Activated CD8-positive, alpha-beta memory T cell treated with anti-CD3 and anti-CD28 coated beads for 48 hours (primary cell): Measurements from ENCODE around the gene DYNC2I2.

ENCODE experiments used
- DNase-seq, 3 experiments: peaks; one replicate each; pipeline ENCODE4 v3.0.0-alpha.2; 2020; ENCODE audit warnings: low read depth in 2 of 3, low spot score in 2 of 3

Gene DYNC2I2

GRCh38 chr9:128636556-128637530 lies 19.8 kb downstream of the DYNC2I2 start:
- DNase-seq: no peak

GRCh38 chr9:128636024-128636390 lies 20.6 kb downstream of the DYNC2I2 start:
- no peak for DNase-seq

- no peak for DNase-seq
Observed at GRCh38 chr9:128635266-128636023, 21.2 kb downstream of the DYNC2I2 start.

GRCh38 chr9:128634651-128635262 lies 21.9 kb downstream of the DYNC2I2 start:
- no peak for DNase-seq

DNA sequence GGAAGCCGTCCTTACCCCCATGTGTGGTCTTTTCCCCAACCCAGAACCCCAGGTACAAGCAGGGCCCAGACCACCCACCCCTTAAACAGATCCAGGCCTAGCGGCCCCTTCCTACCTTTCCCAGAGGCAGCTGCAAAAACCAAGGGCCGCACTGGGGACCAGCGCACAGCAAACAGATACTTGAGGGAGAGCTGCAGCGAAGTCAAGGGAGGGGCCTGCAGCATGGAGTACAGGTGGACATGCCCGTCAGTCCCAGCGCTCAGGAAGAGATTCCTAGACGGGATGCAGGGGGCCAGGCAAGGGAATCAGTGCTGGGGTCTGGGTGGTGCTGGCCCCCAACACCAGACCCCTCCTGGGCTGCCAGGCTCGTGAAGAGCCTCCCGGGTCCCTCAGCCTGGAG lies 22.5 kb downstream of the DYNC2I2 start:
- no peak for DNase-seq

GRCh38 chr9:128633601-128634000 lies 23.0 kb downstream of the DYNC2I2 start:
- no peak for DNase-seq

GRCh38 chr9:128633057-128633456 lies 23.6 kb downstream of the DYNC2I2 start:
- no peak for DNase-seq

DNA sequence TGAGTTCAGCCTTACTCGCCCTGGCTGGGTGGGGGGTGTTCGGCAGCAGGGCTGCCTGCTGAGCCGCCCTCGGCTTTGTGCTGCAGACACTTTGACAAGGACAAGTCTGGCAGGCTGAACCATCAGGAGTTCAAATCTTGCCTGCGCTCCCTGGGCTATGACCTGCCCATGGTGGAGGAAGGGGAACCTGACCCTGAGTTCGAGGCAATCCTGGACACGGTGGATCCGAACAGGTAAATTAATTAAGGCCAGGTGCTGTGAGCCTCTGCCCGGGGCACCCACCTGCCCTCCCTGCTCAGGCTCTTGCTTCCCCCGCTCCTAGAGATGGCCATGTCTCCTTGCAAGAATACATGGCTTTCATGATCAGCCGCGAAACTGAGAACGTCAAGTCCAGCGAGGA lies 24.2 kb downstream of the DYNC2I2 start:
- no peak for DNase-seq

- no peak for DNase-seq
Observed at GRCh38 chr9:128632066-128632465, 24.6 kb downstream of the DYNC2I2 start.

DNA sequence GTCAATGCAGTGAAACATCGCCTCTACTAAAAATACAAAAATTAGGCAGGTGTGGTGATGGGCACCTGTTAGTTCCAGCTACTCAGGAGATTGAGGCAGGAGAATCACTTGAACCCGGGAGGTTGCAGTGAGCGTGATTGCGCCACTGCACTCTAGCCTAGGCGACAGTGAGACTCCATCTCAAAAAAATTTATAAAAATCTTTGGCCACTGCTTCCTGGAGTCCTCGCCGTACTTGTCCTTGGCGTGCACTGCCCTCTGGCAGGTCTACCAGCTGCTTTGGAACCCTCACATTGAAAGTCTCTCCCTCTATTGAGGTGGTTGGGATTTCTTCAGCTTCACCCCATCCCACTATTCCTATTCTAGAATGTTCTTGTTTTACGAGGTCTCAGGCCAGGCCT lies 25.0 kb downstream of the DYNC2I2 start:
- no peak for DNase-seq

DNA sequence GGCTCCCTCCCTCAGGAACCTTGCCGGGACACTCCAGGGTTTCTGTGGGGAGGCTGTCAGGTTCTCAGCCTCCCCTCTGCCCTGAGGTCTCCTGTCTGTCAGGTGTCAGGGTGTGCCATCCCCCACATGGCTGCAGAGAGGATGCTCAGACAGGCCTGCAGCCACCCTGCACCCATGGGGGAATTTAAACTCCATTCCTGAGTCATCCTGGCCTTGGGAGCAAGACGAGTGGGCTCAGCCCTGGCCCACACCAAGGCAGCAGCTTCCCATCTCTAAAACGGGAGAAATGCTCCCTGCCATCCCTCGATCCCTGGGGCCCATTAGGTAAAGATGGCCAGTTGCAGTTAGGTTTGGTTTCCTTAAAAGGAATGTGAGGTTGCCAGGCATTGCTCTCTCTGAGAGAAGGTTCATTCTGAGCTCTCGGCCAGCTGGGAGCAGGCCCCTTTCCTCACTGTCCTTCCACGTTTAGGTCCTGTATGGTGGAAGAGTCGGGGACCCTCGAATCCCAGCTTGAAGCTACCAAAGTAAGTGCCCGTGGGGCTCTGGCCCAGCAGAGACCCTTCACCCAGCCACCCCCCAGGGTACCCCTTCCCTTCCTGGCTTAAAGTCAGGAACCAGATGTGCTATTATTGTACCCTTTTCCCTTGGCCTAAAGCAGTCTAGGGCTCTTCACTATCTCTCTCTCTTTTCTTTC lies 26.6 kb downstream of the DYNC2I2 start:
- no peak for DNase-seq

DNA sequence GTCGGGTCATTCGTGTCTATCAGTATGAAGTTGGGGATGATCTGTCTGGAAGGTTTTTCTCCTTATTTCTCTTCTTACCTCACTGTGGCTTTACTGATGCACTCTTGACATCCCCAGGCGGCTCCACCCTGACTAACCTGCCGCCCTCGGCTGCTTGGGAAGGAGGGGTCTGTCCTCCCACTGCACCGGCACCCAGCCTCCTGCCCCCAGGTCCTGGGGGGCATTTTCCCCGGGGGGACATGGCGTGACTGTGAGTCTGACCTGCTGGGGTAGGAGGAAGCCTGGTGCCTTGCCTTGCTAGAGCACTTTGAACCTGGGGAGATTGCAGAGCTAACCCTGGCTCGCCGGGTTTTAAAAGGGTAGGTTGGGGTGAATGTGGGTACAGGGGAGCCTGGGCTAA lies 27.5 kb downstream of the DYNC2I2 start:
- no peak for DNase-seq

- DNase-seq: no peak
Observed at GRCh38 chr9:128628471-128629048, 28.1 kb downstream of the DYNC2I2 start.

- DNase-seq: no peak
Observed at GRCh38 chr9:128627906-128628305, 28.7 kb downstream of the DYNC2I2 start.

- DNase-seq: no peak
Observed at GRCh38 chr9:128627127-128627715, 29.4 kb downstream of the DYNC2I2 start.

DNA sequence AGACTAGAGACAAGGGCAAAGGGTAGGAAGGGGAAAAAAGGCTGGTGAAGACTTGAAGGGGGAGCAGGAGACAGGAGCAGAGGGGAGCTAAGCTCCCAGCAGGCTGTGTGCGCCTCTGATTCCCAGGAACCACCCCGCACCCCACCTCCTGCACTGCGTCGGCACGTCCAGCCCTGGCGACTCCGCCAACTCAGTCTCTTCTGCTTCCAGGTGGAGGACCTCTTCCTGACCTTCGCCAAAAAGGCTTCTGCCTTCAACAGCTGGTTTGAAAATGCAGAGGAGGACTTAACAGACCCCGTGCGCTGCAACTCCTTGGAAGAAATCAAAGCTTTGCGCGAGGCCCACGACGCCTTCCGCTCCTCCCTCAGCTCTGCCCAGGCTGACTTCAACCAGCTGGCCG lies 30.5 kb downstream of the DYNC2I2 start:
- DNase-seq: no peak

DNA sequence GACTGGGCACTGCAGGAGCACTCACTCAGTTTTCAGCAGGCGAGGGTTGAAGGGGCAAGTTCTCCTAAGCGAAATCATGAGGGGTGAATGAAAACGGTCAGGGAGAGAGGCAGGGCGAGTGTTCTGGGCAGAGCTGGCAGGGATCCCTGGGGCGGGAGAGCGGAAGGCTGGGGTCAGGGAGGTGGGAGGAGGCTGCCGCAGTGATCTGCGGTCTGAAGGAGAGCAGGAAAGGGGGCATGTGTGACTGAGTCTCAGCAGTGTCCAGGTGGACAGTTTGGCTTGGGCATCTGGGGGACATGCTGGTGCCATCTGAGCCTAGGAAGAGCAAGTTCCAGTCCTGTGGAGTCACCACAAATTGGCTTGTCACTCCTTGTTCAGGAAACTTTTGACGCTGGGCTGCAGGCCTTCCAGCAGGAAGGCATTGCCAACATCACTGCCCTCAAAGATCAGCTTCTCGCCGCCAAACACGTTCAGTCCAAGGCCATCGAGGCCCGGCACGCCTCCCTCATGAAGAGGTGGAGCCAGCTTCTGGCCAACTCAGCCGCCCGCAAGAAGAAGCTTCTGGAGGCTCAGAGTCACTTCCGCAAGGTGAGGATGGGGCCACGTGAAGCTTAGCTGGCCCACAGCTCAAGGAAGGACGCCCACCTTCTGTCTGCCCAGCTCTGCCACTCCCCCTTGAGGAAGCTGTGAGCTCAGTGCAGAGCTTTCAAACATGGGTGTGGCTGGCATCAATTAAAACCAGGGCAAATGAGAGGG lies 31.1 kb downstream of the DYNC2I2 start:
- DNase-seq: no peak

DNA sequence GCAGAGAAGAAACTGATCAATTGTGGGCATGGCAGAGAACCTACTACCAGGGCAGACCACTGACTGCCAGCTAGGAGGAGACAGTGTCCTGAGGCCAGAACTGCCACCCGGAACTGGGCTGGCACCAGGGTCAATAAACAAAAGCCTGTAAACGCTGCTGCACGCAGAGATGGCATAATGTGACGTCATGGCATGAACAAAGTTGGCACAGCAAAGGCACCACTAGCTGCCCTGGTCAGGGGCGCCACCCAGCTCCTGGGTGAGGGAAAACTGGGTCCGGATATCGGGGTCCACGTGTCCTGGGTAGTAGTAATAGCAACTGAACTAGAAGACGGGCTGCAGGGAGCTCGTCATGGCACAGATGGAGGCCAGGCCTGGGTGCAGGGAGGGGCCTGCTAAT lies 32.1 kb downstream of the DYNC2I2 start:
- no peak for DNase-seq

GRCh38 chr9:128621730-128622455 lies 34.8 kb downstream of the DYNC2I2 start:
- no peak for DNase-seq
